ENCODE measurements around the gene LRPAP1. TPM values are rescaled to one million over a fixed set of nuclear protein-coding genes. Genes with fewer than 3 reads are reported as not detected.

The LRPAP1 gene
- total RNA-seq, 1 donor from 2014 or later, result 62.9 TPM

DNA sequence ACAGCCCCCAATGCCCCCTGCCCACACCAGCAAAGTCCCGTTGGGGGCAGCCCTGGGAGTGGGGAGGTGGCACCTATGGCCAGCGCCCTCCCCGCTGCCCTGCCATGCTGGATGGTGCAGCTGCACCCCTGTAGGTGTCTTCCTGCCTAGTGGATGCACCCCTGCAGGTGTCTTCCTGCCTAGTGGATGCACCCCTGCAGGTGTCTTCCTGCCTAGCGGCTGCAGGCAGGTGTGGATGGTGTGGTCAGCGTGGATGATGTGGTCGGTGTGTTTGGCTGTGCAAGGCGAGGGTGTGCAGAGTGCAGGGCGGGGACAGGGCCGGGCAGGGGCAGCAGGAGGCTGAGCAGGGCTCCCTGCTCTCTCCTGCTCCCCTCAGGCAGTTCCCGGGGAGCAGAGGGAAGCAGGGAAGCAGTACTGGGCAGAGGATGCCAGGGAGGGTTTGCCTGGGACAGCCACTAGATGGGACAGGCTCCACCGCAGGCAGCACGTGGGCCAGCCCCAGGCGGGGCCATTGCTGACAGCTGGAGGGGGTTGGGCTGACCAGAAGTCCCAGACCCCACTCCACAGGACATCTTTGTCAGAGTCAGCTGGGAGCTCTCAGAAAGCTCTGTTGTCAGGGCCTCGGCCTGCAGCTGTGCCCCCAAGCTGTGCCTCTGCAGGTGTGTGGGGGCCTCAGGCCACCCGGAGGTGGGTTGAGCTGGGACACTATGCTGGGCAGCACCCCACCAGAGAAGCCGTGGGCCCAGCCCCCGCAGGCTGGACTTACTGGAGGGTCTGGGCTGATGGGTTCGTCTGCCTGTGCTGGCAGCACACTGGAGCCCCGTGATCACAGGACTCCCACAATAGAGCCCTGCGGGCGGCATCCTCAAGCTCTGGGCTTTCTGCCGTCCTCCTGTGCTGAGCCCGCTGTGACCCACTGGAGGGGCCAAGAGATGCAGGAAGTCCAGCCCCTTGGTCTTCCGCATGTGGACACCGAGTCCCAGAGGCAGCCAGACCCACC lies 45.4 kb downstream of the LRPAP1 start:
- POLR2A ChIA-PET, result interaction anchor here (0.6 to 0.8 kb wide), 2 partner anchors 229 to 991 kb away, joined by 3 read pairs; no protein-coding TSS in a partner anchor
- intact Hi-C loops (cut with micrococcal nuclease), result loop anchor here (10.0 kb wide), 2 partner anchors 442 to 1902 kb away; no protein-coding TSS in a partner anchor
- Mint-ChIP-seq H3K4me3 (peak overlapping the region; percentile 62), H3K4me1 (peaks cover 59% of the 10 kb centered on the region), H3K36me3 (ENCODE audit: low read depth) (peaks cover 9% of the 10 kb centered on the region), H3K27ac (no peak overlapping the region), H3K27me3 (no peaks in the 10 kb centered on the region), H3K9me3 (no peaks in the 10 kb centered on the region)
- TF ChIP-seq, protein P1, sequence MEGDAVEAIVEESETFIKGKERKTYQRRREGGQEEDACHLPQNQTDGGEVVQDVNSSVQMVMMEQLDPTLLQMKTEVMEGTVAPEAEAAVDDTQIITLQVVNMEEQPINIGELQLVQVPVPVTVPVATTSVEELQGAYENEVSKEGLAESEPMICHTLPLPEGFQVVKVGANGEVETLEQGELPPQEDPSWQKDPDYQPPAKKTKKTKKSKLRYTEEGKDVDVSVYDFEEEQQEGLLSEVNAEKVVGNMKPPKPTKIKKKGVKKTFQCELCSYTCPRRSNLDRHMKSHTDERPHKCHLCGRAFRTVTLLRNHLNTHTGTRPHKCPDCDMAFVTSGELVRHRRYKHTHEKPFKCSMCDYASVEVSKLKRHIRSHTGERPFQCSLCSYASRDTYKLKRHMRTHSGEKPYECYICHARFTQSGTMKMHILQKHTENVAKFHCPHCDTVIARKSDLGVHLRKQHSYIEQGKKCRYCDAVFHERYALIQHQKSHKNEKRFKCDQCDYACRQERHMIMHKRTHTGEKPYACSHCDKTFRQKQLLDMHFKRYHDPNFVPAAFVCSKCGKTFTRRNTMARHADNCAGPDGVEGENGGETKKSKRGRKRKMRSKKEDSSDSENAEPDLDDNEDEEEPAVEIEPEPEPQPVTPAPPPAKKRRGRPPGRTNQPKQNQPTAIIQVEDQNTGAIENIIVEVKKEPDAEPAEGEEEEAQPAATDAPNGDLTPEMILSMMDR (IDR thresholded peaks at IDR 0.05), result no peak
- CTCF ChIA-PET, result no interaction called here
- no peak for DNase-seq
- ATAC-seq (ENCODE audit: low read depth), result no peak

DNA sequence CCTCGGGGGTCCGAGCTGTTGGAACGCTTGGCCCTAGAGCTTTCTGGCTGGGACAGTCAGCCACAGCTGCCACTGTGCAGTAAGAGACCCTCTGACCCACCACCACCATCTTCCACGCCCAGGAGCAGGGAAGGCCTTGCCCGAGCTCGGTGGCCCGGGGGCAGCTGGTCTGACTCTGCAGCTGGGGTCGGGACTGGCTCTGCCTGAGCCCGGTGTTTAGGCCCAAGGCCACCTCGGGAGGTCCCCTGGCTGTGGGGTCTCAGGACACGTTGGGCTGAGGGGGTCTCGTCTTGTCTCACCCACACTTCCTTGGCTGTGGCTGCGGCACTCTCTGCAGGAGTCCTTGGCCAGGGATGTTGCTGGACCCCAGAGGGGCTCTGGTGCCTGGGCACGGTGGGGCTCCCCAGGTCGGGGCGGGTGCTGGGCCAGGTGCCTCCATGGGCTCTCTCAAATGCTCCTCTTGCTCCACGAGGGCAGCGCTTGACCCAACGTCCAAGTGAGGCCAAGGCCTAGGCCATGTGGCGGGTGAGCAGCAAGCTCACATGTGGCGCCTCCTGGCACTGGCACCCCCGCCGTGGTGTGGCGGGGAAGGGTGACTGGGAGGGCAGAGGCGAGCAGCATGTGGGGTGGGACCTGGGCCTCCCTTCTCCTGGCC lies 46.2 kb downstream of the LRPAP1 start:
- ATAC-seq (ENCODE audit: low read depth) (no peak), DNase-seq (no peak)
- Mint-ChIP-seq H3K4me1 (peaks cover 68% of the 10 kb centered on the region), H3K9me3 (no peaks in the 10 kb centered on the region), H3K27me3 (no peaks in the 10 kb centered on the region), H3K27ac (peak overlapping the region; percentile 30), H3K36me3 (ENCODE audit: low read depth) (peaks cover 3% of the 10 kb centered on the region), H3K4me3 (peak overlapping the region; percentile 80)
- TF ChIP-seq, protein P1 (IDR thresholded peaks at IDR 0.05), result no peak
- POLR2A ChIA-PET, result interaction anchor here (0.6 to 1.4 kb wide), 3 partner anchors 228 to 990 kb away, joined by 3 to 4 read pairs (median 3); no protein-coding TSS in a partner anchor
- intact Hi-C loops (cut with micrococcal nuclease), result loop anchor here (1.0 to 10.0 kb wide), 6 partner anchors 46 to 1901 kb away; partner anchors contain the start of gene LRPAP1
- CTCF ChIA-PET, result no interaction called here

DNA sequence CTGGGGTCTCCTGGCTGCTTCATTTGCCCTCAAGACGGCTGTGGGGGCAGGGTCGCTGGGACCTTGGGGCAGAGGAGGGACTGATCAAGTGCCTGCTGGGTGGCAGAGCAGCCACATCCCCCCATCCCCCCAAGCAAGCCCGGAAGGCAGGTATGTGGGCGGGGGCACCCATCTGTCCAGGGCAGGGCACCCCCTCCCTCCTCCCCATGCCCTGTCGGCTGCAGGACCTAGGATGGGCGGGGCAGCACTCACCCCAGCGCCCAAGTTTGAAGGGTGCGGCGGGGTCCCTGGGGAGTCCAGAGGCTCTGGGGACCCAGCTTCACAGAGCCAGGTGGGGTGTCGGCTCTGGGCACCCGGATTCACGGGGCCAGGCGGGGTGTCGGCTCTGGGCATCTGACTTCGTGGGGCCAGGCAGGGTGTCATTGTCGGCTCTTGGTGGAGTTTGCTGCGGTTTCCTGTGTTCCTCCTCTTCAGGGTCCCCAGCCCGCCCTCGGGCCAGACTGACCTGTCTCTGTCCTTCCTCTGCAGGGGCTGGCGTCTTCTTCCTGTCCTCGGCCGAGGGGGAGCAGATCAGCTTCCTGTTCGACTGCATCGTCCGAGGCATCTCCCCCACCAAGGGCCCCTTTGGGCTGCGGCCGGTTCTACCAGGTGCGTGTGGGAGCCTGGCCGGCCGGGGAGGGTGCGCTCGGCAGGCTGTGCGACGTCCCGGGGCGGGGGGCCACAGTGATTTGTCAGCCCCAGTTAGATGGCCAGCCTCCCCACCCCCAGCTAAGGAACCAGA lies 47.0 kb downstream of the LRPAP1 start:
- Mint-ChIP-seq H3K9me3 (no peaks in the 10 kb centered on the region), H3K27me3 (no peaks in the 10 kb centered on the region), H3K36me3 (ENCODE audit: low read depth) (no peaks in the 10 kb centered on the region), H3K4me1 (peaks cover 75% of the 10 kb centered on the region), H3K27ac (peak overlapping the region; percentile 79), H3K4me3 (peak overlapping the region; percentile 80)
- CTCF ChIA-PET, result no interaction called here
- ATAC-seq (ENCODE audit: low read depth) (peak; percentile 69), DNase-seq (peak; percentile 62)
- POLR2A ChIA-PET, result interaction anchor here (0.7 to 1.4 kb wide), 3 partner anchors 96 to 410 kb away, joined by 3 to 4 read pairs (median 3); no protein-coding TSS in a partner anchor
- TF ChIP-seq, protein P1 (IDR thresholded peaks at IDR 0.05), result no peak
- intact Hi-C loops (cut with micrococcal nuclease), result loop anchor here (1.0 to 10.0 kb wide), 6 partner anchors 47 to 1900 kb away; partner anchors contain the start of gene LRPAP1

DNA sequence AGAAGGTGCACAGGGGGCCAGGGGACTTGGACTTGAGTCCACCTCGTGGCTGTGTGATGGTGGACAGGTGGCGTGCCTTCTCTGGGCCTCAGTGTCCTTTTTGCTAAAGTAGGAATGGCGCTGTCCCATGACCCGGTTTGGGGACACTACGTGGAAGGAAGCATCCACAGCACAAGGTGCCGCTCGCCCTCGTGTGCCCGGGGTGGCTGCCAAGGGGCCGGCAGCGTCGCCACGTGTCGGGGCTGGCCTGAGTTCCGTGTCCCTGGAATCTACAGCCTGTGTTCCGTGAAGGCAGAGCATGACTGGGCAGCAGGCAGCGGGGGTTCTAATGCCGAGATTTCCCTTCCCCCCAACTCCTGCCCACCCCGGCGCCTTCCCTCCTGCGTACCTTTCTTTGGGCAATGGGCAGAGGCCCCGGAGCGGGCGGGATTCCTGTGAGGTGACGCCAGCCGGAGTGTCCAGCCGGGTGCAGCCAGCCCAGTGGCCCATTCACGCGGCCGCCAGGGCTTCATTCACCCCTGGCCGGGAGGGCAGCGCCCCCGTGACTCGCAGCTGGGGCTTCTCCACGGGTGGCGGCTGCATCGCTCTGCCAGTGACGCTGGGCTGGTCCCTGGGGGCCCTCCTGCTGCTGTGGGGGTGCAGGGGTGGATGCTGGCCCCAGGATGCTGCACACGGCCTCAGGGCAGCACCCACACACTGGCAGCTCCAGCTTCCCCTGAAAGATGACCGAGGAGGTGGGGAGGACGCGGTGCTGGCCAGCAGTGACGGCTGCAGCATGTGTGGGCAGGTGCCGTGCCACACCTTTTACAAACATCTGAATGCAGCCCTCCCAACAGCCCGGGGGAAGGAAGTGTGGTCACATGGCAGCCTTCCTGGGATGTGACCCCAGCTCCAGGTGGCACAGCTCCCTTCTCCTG lies 47.9 kb downstream of the LRPAP1 start:
- H3K27ac Mint-ChIP-seq, result peak overlapping the region; percentile 73
- peak; percentile 67 for ATAC-seq (ENCODE audit: low read depth)
- intact Hi-C loops (cut with micrococcal nuclease), result loop anchor here (2.0 to 10.0 kb wide), 5 partner anchors 97 to 1900 kb away; no protein-coding TSS in a partner anchor
- no peaks in the 10 kb centered on the region for H3K36me3 Mint-ChIP-seq (ENCODE audit: low read depth)
- TF ChIP-seq, protein P1 (IDR thresholded peaks at IDR 0.05), result no peak
- H3K4me1 Mint-ChIP-seq, result peaks cover 72% of the 10 kb centered on the region
- DNase-seq, result peak; percentile 71
- ChIA-PET CTCF (no interaction called here), POLR2A (interaction anchor here (0.7 to 1.4 kb wide), 3 partner anchors 95 to 409 kb away, joined by 3 to 4 read pairs (median 3); no protein-coding TSS in a partner anchor)
- H3K27me3 Mint-ChIP-seq, result no peaks in the 10 kb centered on the region
- no peaks in the 10 kb centered on the region for H3K9me3 Mint-ChIP-seq
- peak overlapping the region; percentile 80 for H3K4me3 Mint-ChIP-seq
